Left ventricle myocardium superior (tissue), 1 donor: Measurements from ENCODE around the gene TMEM114. TPM values are rescaled to one million over a fixed set of nuclear protein-coding genes. Genes with fewer than 3 reads are reported as not detected.
A peak's percentile ranks its signal among the peaks of the same experiment; 100 is the strongest.

Source experiments
- ATAC-seq: fragments of 200-7000 bp; cut with Tn5 transposase; one replicate; pipeline ENCODE4 v1.9.1; 2020; ENCODE audit warnings: mild to moderate bottlenecking, moderate library complexity
- DNase-seq: peaks from one replicate; pipeline ENCODE4 v3.0.0-alpha.2; 2020
- intact Hi-C: fragments of 100-400 bp; cut with micrococcal nuclease; formaldehyde crosslinking; loops from one replicate; pipeline ENCODE4 v1.11.0; 2022
- total RNA-seq: library from RNA; stranded (reverse); fragmentation: NEBNext Ultra II Directional; extraction: Animal tissue kit (Norgen Biotek cat#: 25700); gene quantifications from one replicate; pipeline ENCODE4 v1.2.1, GENCODE V29; 2021
- donor health status: DM: no; HTN: yes; CAD: no; lungs with severe emphysema.

The TMEM114 gene
- total RNA-seq, 1 donor from 2014 or later: not detected

- ATAC-seq: no peak
- no peak for DNase-seq
- intact Hi-C loops: no loop called here
Measured at GRCh38 chr16:8614435-8615029, 24.2 kb upstream of the TMEM114 start.

GRCh38 chr16:8611886-8612600, 21.7 kb upstream of the TMEM114 start:
- no peak for DNase-seq
- ATAC-seq: no peak
- intact Hi-C loops: no loop called here

GRCh38 chr16:8611122-8611521, 20.8 kb upstream of the TMEM114 start:
- intact Hi-C loops: no loop called here
- no peak for DNase-seq
- no peak for ATAC-seq

DNA sequence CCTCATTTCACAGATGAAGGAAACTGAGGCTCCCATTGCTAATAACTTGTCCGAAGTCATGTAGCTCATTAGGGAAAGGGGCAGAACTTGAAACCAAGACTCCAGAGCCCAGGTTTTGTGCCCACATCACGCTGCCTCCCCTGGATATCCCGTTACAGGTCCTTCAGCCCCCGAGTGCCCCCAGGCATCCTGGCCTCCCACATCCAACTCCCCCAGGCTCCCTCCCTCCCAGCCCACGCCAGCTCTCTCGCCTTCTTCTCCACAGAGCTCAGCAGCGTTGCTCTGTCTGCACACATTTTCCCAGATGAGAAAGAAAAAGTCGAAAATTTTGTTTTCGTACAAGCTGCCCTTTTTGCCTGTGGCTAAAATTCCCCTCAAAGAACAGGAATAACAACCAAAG, 16.9 kb upstream of the TMEM114 start:
- intact Hi-C loops: no loop called here
- no peak for DNase-seq
- ATAC-seq: no peak

GRCh38 chr16:8605554-8605953, 15.2 kb upstream of the TMEM114 start:
- intact Hi-C loops: no loop called here
- no peak for ATAC-seq
- no peak for DNase-seq

DNA sequence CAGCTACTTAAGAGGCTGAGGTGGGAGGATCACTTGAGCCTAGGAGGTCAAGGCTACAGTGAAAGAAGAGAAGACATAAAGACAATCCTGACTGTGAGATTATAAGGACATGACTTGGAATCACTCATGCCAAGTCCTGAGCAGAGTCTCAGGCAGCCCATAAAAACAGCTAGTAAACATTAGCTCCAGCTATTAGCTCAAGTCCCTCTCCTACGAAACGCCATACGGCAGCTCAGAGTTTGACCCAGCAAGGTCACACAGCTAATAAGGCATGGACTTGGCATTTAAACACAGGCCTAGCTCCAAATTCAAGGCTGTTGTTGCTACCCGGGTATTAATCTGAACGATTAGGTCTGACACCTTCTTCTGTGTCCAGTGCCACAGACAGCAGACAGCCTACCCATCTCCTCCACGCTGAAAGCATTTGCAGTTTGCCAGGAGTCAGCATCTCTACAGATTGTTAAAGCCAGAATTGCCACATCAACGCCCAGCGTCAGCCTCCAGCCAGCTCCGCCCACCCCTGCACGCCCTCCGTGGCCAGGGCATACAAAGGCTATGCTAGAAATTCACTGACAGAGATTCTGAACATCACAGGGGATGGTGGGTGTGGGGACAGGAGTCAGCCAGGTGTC, 9.9 kb upstream of the TMEM114 start:
- intact Hi-C loops: no loop called here
- ATAC-seq (no peak), DNase-seq (no peak)

DNA sequence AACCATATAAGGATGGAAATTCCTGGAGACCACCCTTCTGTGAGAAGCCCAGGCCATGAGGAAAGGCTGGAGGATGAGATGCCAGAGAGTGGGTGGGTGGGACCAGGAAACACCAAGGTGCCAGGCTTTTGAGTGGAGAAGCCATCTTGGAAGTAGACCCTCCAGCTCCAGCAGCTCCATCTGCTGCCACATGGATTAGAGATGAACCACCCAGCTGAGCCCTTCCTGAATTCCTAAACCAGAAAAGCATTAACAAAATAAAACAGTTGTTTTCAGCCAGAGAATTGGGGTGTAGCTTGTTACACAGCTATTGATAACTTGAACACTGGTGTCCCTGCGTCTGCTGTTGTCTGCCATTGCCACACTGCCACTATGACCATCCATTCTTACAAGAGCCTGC, 6.3 kb upstream of the TMEM114 start:
- ATAC-seq: no peak
- no peak for DNase-seq
- intact Hi-C loops: no loop called here

DNA sequence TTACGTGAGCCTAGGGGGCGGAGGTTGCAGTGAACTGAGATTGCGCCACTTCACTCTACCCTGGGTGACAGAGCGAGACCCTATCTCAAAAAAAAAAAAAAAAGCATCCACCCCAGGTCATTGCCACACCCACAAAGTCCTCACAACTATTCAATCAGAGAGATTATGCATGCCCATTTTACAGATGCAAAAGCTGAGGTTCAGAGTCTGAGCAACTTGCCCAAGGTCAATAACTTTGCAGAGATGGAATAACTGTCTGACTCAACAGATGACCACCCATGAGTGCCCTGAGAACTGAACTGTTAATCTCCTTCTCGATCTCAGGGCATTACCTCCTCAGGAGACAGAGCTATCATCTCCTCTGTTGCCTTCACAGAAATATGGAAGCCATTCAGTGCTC, 5.5 kb upstream of the TMEM114 start:
- intact Hi-C loops: no loop called here
- DNase-seq: no peak
- ATAC-seq: no peak

DNA sequence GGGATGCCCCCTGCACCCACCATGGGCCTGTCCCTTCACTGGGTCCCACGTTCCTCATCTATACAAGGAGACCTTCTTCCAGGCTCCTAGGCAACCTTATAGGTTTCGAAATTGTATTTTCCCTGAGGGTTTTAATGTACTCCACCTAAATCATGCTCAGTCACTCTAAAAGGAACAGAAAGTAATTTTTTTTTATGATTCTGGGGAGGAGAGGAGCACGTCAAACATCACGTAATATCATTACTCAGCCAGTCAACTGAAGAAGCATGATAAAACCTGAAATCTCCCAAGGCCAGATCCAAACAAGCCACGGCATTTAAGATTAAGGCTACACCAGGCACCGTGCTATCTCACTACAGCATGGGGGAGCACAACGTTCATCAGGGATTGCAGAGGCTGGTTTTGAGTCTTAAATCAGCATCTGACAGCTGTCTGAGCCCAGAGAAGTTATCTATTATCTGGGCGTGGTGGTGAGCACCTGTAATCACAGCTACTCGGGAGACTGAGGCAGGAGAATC, 3.9 kb upstream of the TMEM114 start:
- ATAC-seq (no peak), DNase-seq (no peak)
- intact Hi-C loops: no loop called here

GRCh38 chr16:8591451-8591850, 1.1 kb upstream of the TMEM114 start:
- no peak for DNase-seq
- no peak for ATAC-seq
- intact Hi-C loops: no loop called here

GRCh38 chr16:8590811-8591210, 500 bp upstream of the TMEM114 start:
- no peak for DNase-seq
- intact Hi-C loops: no loop called here
- no peak for ATAC-seq

GRCh38 chr16:8589057-8589899, 1.0 kb downstream of the TMEM114 start:
- DNase-seq: no peak
- intact Hi-C loops: no loop called here
- peak; percentile 31 for ATAC-seq

DNA sequence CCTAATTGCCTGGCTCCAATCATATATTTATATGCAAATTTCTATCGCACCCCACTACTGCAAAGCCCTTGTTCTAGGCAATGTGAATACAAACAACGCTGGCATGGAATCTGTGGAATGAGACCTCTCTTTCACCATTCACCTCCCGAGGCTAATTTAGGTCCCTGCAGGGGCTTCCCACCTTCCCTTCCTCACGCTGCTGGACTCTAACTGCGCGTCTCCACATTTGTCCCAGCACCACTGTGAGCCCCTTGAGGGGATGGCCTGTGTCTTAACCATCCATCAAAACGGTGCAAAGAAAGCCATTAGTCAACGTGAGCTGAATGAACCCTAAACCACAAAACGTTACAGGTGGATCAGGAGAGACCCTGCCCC, 1.6 kb downstream of the TMEM114 start:
- ATAC-seq (no peak), DNase-seq (no peak)
- intact Hi-C loops: no loop called here

- intact Hi-C loops: no loop called here
- no peak for ATAC-seq
- DNase-seq: no peak
Measured at GRCh38 chr16:8587065-8587464, 3.2 kb downstream of the TMEM114 start.

DNA sequence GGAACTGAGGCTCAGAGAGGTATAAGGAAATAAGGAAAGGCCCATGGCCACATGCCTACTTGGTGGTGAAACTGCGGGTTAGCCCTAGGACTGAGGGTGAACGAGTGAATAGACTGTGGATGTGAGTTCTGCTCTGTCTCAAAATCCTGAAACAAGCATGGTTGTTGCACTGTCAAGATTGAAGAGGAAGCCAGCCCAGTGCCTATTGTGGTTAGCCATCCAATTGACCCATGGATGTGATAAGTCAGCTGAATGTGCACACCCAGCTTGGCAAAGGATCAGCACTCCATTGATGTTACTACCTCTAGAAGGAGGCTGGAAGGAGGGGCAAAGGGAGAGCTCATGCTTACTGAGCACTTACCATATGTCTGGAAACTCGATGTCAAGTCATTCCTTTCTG, 4.5 kb downstream of the TMEM114 start:
- intact Hi-C loops: no loop called here
- no peak for ATAC-seq
- no peak for DNase-seq

GRCh38 chr16:8585041-8585440, 5.3 kb downstream of the TMEM114 start:
- no peak for ATAC-seq
- no peak for DNase-seq
- intact Hi-C loops: no loop called here

DNA sequence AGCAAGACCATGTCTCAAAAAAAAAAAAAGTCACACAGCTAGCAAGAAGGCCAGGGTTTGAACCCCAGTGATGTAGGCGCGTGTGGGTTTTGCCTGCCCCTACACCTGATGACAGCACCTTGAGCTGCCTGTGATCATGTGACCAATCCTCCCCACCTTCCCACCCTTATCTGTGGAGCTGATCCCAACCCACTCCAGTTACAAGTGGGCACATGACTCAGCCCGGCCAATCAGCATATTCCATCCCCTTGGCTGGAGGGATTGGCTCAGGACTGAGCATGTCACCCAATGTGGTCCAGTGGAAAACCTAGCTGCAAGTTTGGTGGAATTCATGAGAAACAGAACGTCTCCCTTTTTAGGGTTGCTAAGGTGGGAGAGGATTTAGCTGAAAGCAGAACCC, 6.6 kb downstream of the TMEM114 start:
- intact Hi-C loops: no loop called here
- no peak for ATAC-seq
- no peak for DNase-seq

DNA sequence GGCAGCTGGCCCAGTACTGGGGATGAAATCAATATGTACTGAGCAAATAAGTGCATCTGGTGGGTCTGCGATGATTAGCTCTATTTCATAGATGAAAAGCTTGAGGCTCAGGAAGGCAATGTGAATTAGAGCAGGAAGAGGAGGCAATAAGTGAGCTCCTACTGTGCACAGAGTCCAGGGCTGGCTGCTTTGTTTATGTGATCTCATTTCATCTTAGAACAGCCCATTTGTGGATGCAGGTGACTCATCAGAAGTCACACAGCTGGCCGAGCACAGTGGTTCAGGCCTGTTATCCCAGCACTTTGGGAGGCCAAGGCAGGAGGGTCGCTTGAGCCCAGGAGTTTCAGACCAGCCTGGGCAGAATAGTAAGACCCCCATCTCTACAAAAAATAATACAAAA, 7.1 kb downstream of the TMEM114 start:
- intact Hi-C loops: no loop called here
- DNase-seq: no peak
- ATAC-seq: no peak

DNA sequence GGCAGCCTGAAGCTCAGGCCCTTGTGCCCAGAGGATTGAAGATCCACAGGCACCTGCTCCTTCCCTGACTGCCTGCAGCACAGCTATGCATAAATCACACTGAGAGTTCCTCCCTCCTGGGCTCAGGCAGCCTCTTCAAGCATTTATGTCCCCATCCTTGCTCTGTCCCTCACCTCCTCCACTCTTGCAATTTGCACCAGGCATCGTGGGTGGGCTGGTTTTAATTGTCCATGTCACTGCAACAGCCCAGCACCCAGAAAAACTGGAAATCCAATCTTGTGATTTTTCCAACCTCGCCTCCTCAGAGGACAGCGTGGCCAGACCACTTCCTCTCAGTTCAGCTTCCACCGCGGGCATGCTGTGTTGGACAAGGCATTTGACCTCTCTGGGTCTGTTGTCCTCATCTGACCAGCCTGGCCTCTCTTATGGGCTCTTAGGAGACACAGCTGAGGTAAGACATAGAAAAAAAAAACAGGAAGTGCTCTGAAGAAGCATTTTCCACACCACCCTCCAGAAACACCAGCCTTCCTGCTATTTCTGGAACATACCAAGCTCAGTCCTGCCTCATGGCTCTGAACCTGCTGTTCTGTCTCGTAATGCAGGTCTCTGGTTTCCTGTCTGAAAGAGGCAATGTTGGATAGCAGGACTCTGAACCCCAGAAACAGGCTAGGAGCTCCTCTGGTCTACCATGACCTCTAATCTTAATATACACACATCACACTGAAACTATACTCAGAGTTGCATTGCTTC, 8.3 kb downstream of the TMEM114 start:
- ATAC-seq (peak; percentile 66), DNase-seq (no peak)
- intact Hi-C loops: no loop called here
